ENCODE results near the gene IGSF21.
"Not testable (repeated sequence)": the region's sequence is repeated elsewhere in the genome, so short reads cannot be mapped to it uniquely, and the experiment has no call there.

Gene IGSF21

GRCh38 chr1:18340158-18340764 is 232.7 kb downstream of the IGSF21 start:
- DNase-seq = no peak

- DNase-seq = no peak
Measured at GRCh38 chr1:18340787-18341186, 233.2 kb downstream of the IGSF21 start.

- DNase-seq = no peak
Measured at GRCh38 chr1:18341291-18342069, 233.9 kb downstream of the IGSF21 start.

- DNase-seq = no peak
Measured at GRCh38 chr1:18342744-18343143, 235.1 kb downstream of the IGSF21 start.

GRCh38 chr1:18343581-18343980 is 236.0 kb downstream of the IGSF21 start:
- DNase-seq = no peak

GRCh38 chr1:18344755-18345154 is 237.2 kb downstream of the IGSF21 start:
- DNase-seq = no peak

- DNase-seq = no peak
Measured at GRCh38 chr1:18347559-18347958, 240.0 kb downstream of the IGSF21 start.

GRCh38 chr1:18348354-18348753 is 240.8 kb downstream of the IGSF21 start:
- DNase-seq = no peak

GRCh38 chr1:18350747-18351146 is 243.1 kb downstream of the IGSF21 start:
- DNase-seq = no peak

- DNase-seq = no peak
Measured at GRCh38 chr1:18351735-18352134, 244.1 kb downstream of the IGSF21 start.

GRCh38 chr1:18352636-18353265 is 245.2 kb downstream of the IGSF21 start:
- DNase-seq = no peak

GRCh38 chr1:18353528-18353927 is 245.9 kb downstream of the IGSF21 start:
- no peak for DNase-seq

GRCh38 chr1:18353992-18354391 is 246.4 kb downstream of the IGSF21 start:
- no peak for DNase-seq

GRCh38 chr1:18354612-18355011 is 247.0 kb downstream of the IGSF21 start:
- no peak for DNase-seq

- no peak for DNase-seq
Measured at GRCh38 chr1:18357622-18358230, 250.1 kb downstream of the IGSF21 start.

- DNase-seq = no peak
Measured at GRCh38 chr1:18358600-18358999, 251.0 kb downstream of the IGSF21 start.

GRCh38 chr1:18360251-18360650 is 252.7 kb downstream of the IGSF21 start:
- no peak for DNase-seq

GRCh38 chr1:18362150-18362549 is 254.6 kb downstream of the IGSF21 start:
- no peak for DNase-seq

- DNase-seq = no peak
Measured at GRCh38 chr1:18363436-18363835, 255.8 kb downstream of the IGSF21 start.

- no peak for DNase-seq
Measured at GRCh38 chr1:18365099-18365705, 257.6 kb downstream of the IGSF21 start.

- DNase-seq = not testable (repeated sequence)
Measured at GRCh38 chr1:18372505-18372904, 264.9 kb downstream of the IGSF21 start.

- DNase-seq = no peak
Measured at GRCh38 chr1:18373151-18373550, 265.6 kb downstream of the IGSF21 start.

- no peak for DNase-seq
Measured at GRCh38 chr1:18373882-18374493, 266.4 kb downstream of the IGSF21 start.
